Tibial nerve (tissue), 4 donors: ENCODE measurements around the gene CLK1. TPM values are rescaled to one million over a fixed set of nuclear protein-coding genes. Genes with fewer than 3 reads are reported as not detected.

ENCODE experiments used
- DNase-seq, 2 donors: peaks; one replicate each; pipeline ENCODE4 v3.0.0-alpha.2; 2019; ENCODE audit warnings: low spot score in 2 of 2
- H3K27ac ChIP-seq, 4 donors: fragments of 200-600 bp; sonication (generic) in 3 of 4; one replicate each; pipeline ENCODE4 v1.5.1; 2017 to 2019; ENCODE audit warnings: mild to moderate bottlenecking in 1 of 4
- H3K27me3 ChIP-seq, 2 donors: fragments of 200-600 bp; sonication (generic) in 1 of 2; one replicate each; pipeline versions ENCODE4 v1.5.1 to v1.6.0; 2017 to 2019
- H3K36me3 ChIP-seq, 3 donors: fragments of 200-600 bp; sonication (generic); one replicate each; pipeline ENCODE4 v1.5.1; 2018 to 2019
- H3K4me1 ChIP-seq, 4 donors: fragments of 200-600 bp; sonication (generic) in 3 of 4; one replicate each; pipeline ENCODE4 v1.5.1; 2017 to 2019
- H3K4me3 ChIP-seq, 4 donors: fragments of 200-600 bp; sonication (generic) in 3 of 4; one replicate each; pipeline ENCODE4 v1.5.1; 2017 to 2019; ENCODE audit warnings: mild to moderate bottlenecking in 1 of 4, moderate library complexity in 1 of 4
- H3K9me3 ChIP-seq, 4 donors: fragments of 200-600 bp; sonication (generic) in 3 of 4; one replicate each; pipeline ENCODE4 v1.5.1; 2017 to 2019
- CTCF ChIP-seq, 5 experiments: fragments of 200-600 bp in 3 of 5; fragments of 450-650 bp in 2 of 5; sonication (generic) in 3 of 5; IDR thresholded peaks; one replicate each; pipeline ENCODE4 v1.5.1; 2016 to 2019; ENCODE audit warnings: antibody characterized with exemption in 5 of 5, mild to moderate bottlenecking in 3 of 5, moderate library complexity in 2 of 5
- EP300 ChIP-seq, 2 donors: sonication (generic); formaldehyde crosslinking; IDR thresholded peaks; one replicate each; pipeline ENCODE4 v1.6.1; 2017; ENCODE audit warnings: antibody characterized with exemption in 2 of 2, mild to moderate bottlenecking in 1 of 2
- POLR2A ChIP-seq, 2 donors: fragments of 450-650 bp; IDR thresholded peaks; one replicate each; pipeline ENCODE4 v1.6.1; 2017; ENCODE audit warnings: antibody characterized with exemption in 2 of 2, mild to moderate bottlenecking in 2 of 2, moderate library complexity in 2 of 2
- WGBS, 2 donors: methylation state at CpG; one replicate each; pipeline ENCODE4 v1.1.5; 2018; 5-methylcytosine and 5-hydroxymethylcytosine counted together
- total RNA-seq, 4 donors: library from RNA; depleted of rRNA; stranded (reverse); fragments of >200 nt; gene quantifications; one replicate each; pipeline ENCODE4 v1.1.0, GENCODE V29; 2016

CLK1 gene
- total RNA-seq, 4 donors from 2014 or later = 141 to 336 (median 261) TPM

GRCh38 chr2:200845669-200846325, 18.7 kb downstream of the CLK1 start:
- no peak for TF ChIP-seq CTCF (IDR thresholded peaks at IDR 0.05)
- no peak for TF ChIP-seq EP300 (IDR thresholded peaks at IDR 0.05)
- TF ChIP-seq POLR2A (IDR thresholded peaks at IDR 0.05) = no peak
- 81 to 84% methylated on average over 10 of the region's 10 CpGs for WGBS, 2 donors
- H3K27ac ChIP-seq = no peak overlapping the region

GRCh38 chr2:200845194-200845593, 19.3 kb downstream of the CLK1 start:
- no peak for DNase-seq
- H3K36me3 ChIP-seq = peaks cover 0 to 1% (median 0%) of the 10 kb centered on the region in 3 donors
- no peaks in the 10 kb centered on the region for H3K27me3 ChIP-seq
- H3K9me3 ChIP-seq = no peaks in the 10 kb centered on the region
- H3K27ac ChIP-seq = no peak overlapping the region
- H3K4me1 ChIP-seq = no peaks in the 10 kb centered on the region
- 88 to 97% methylated on average over 4 to 5 of the region's 5 CpGs for WGBS, 2 donors
- H3K4me3 ChIP-seq = no peak overlapping the region
- TF ChIP-seq POLR2A (IDR thresholded peaks at IDR 0.05) = no peak
- TF ChIP-seq CTCF (IDR thresholded peaks at IDR 0.05) = no peak
- TF ChIP-seq EP300 (IDR thresholded peaks at IDR 0.05) = no peak

More at GRCh38 chr2:200845669-200846325, 18.7 kb downstream of the CLK1 start:
- H3K4me3 ChIP-seq = no peak overlapping the region
- no peaks in the 10 kb centered on the region for H3K4me1 ChIP-seq
- H3K9me3 ChIP-seq = no peaks in the 10 kb centered on the region
- no peaks in the 10 kb centered on the region for H3K27me3 ChIP-seq
- H3K36me3 ChIP-seq = peaks cover 0 to 7% (median 0%) of the 10 kb centered on the region in 3 donors
- no peak for DNase-seq

- H3K27me3 ChIP-seq = no peaks in the 10 kb centered on the region
- TF ChIP-seq POLR2A (IDR thresholded peaks at IDR 0.05) = no peak
- no peaks in the 10 kb centered on the region for H3K4me1 ChIP-seq
- DNase-seq = no peak
- no peaks in the 10 kb centered on the region for H3K36me3 ChIP-seq
- no peaks in the 10 kb centered on the region for H3K9me3 ChIP-seq
- no peak overlapping the region for H3K27ac ChIP-seq
- no peak overlapping the region for H3K4me3 ChIP-seq
- 91 to 92% methylated on average over 24 of the region's 24 CpGs for WGBS, 2 donors
Measured at GRCh38 chr2:200843993-200844948, 20.2 kb downstream of the CLK1 start.

- no peaks in the 10 kb centered on the region for H3K4me1 ChIP-seq
- H3K9me3 ChIP-seq = peaks cover 0 to 12% (median 4%) of the 10 kb centered on the region in 4 donors
- 88 to 90% methylated on average over 3 of the region's 3 CpGs for WGBS, 2 donors
- H3K36me3 ChIP-seq = no peaks in the 10 kb centered on the region
- DNase-seq = no peak
- TF ChIP-seq POLR2A (IDR thresholded peaks at IDR 0.05) = no peak
- no peak overlapping the region for H3K27ac ChIP-seq
- H3K4me3 ChIP-seq = no peak overlapping the region
- no peaks in the 10 kb centered on the region for H3K27me3 ChIP-seq
Measured at GRCh38 chr2:200839513-200839912, 24.9 kb downstream of the CLK1 start.

GRCh38 chr2:200834701-200835100, 29.8 kb downstream of the CLK1 start:
- Histone ChIP-seq H3K27me3 (no peaks in the 10 kb centered on the region), H3K36me3 (no peaks in the 10 kb centered on the region), H3K27ac (no peak overlapping the region), H3K4me3 (no peak overlapping the region), H3K9me3 (peaks cover 0 to 12% (median 4%) of the 10 kb centered on the region in 4 donors), H3K4me1 (no peaks in the 10 kb centered on the region)
- 87 to 88% methylated on average over 4 of the region's 4 CpGs for WGBS, 2 donors
- TF ChIP-seq EP300 (IDR thresholded peaks at IDR 0.05) = no peak
- no peak for TF ChIP-seq CTCF (IDR thresholded peaks at IDR 0.05)
- TF ChIP-seq POLR2A (IDR thresholded peaks at IDR 0.05) = no peak
- DNase-seq = no peak

- no peak overlapping the region for H3K27ac ChIP-seq
- TF ChIP-seq EP300 (IDR thresholded peaks at IDR 0.05) = no peak
- TF ChIP-seq CTCF (IDR thresholded peaks at IDR 0.05) = no peak
- TF ChIP-seq POLR2A (IDR thresholded peaks at IDR 0.05) = no peak
- WGBS, 2 donors = 93 to 94% methylated on average over 2 of the region's 2 CpGs
- DNase-seq = no peak
- no peaks in the 10 kb centered on the region for H3K9me3 ChIP-seq
- peaks cover 0 to 14% (median 0%) of the 10 kb centered on the region in 3 donors for H3K36me3 ChIP-seq
- H3K27me3 ChIP-seq = no peaks in the 10 kb centered on the region
- no peak overlapping the region for H3K4me3 ChIP-seq
- peaks cover 0 to 14% (median 0%) of the 10 kb centered on the region in 4 donors for H3K4me1 ChIP-seq
Measured at GRCh38 chr2:200829258-200829655, 35.2 kb downstream of the CLK1 start.
